ENCODE data around the gene SMAP1.

SMAP1 gene

GRCh38 chr6:70717038-70717801, 49.5 kb downstream of the SMAP1 start:
- Histone ChIP-seq H3K27me3 (ENCODE audit: insufficient read depth, insufficient read length) (no peaks in the 10 kb centered on the region), H3K36me3 (ENCODE audit: insufficient read depth, insufficient read length, low read length) (no peaks in the 10 kb centered on the region), H3K4me3 (ENCODE audit: insufficient read length, low read depth) (no peak overlapping the region), H3K9me3 (ENCODE audit: insufficient read depth, low read length) (peaks cover 11% of the 10 kb centered on the region), H3K9ac (ENCODE audit: insufficient read length, low read depth) (no peak overlapping the region), H3K4me1 (ENCODE audit: insufficient read depth, insufficient read length) (no peaks in the 10 kb centered on the region)
- no peak for TF ChIP-seq SUZ12 (IDR thresholded peaks at IDR 0.05; ENCODE audit: extremely low read depth, insufficient read depth, insufficient read length)
- TF ChIP-seq ZNF274 (IDR thresholded peaks at IDR 0.05; ENCODE audit: low read depth, low read length), result no peak
- TF ChIP-seq YY1 (IDR thresholded peaks at IDR 0.05; ENCODE audit: insufficient read depth, insufficient read length), result no peak
- DNase-seq (ENCODE audit: low read depth, low spot score), result no peak

DNA sequence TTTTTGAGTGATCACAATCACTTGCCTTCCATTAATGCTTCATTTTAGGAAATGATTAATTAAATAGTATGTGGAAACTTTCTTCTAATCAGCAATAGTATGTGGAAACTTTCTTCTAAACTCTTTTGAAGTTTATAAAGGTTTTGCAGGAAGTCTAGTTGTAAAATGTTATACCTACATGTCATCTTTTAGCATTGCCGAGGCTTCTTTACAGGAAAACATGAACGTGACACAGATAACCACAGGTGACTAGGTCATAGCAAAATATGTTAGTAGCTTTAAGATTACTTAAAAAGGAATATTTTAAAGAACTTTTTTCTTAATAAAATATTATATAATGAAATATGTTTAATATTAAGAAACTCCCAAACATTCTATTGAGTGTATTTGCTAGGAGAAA, 56.8 kb downstream of the SMAP1 start:
- Histone ChIP-seq H3K36me3 (ENCODE audit: insufficient read depth, insufficient read length, low read length) (no peaks in the 10 kb centered on the region), H3K4me1 (ENCODE audit: insufficient read depth, insufficient read length) (no peaks in the 10 kb centered on the region), H3K27me3 (ENCODE audit: insufficient read depth, insufficient read length) (no peaks in the 10 kb centered on the region), H3K9me3 (ENCODE audit: insufficient read depth, low read length) (no peaks in the 10 kb centered on the region), H3K9ac (ENCODE audit: insufficient read length, low read depth) (no peak overlapping the region), H3K4me3 (ENCODE audit: insufficient read length, low read depth) (no peak overlapping the region)
- TF ChIP-seq SUZ12 (IDR thresholded peaks at IDR 0.05; ENCODE audit: extremely low read depth, insufficient read depth, insufficient read length) (no peak), YY1 (IDR thresholded peaks at IDR 0.05; ENCODE audit: insufficient read depth, insufficient read length) (no peak), ZNF274 (IDR thresholded peaks at IDR 0.05; ENCODE audit: low read depth, low read length) (no peak)
- DNase-seq (ENCODE audit: low read depth, low spot score), result no peak

- TF ChIP-seq ZNF274 (IDR thresholded peaks at IDR 0.05; ENCODE audit: low read depth, low read length) (no peak), SUZ12 (IDR thresholded peaks at IDR 0.05; ENCODE audit: extremely low read depth, insufficient read depth, insufficient read length) (no peak), YY1 (IDR thresholded peaks at IDR 0.05; ENCODE audit: insufficient read depth, insufficient read length) (no peak)
- H3K4me3 ChIP-seq (ENCODE audit: insufficient read length, low read depth), result no peak overlapping the region
- no peak for DNase-seq (ENCODE audit: low read depth, low spot score)
- no peaks in the 10 kb centered on the region for H3K27me3 ChIP-seq (ENCODE audit: insufficient read depth, insufficient read length)
- H3K4me1 ChIP-seq (ENCODE audit: insufficient read depth, insufficient read length), result no peaks in the 10 kb centered on the region
- H3K9ac ChIP-seq (ENCODE audit: insufficient read length, low read depth), result no peak overlapping the region
- no peaks in the 10 kb centered on the region for H3K9me3 ChIP-seq (ENCODE audit: insufficient read depth, low read length)
- no peaks in the 10 kb centered on the region for H3K36me3 ChIP-seq (ENCODE audit: insufficient read depth, insufficient read length, low read length)
These were observed 58.2 kb downstream of the SMAP1 start for GRCh38 chr6:70725817-70726415.

DNA sequence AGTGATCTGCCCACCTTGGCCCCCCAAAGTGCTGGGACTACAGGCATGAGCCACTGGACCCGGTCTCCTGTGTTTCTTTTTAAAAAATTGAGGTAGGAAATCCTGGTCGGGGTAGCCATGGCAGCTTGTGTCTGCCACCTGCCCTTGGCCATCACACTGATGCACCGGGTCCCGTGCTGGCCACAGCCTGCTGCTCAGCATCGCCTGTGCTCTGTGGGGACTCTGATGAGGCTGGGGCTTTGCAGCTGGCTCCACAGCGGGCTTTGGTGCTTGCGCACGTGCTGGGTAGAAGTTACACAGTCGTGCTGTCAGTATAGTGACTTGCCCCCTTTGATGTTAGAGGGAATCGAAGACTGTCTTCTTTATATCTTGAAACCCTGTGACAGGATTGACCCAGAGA, 66.7 kb downstream of the SMAP1 start:
- TF ChIP-seq SUZ12 (IDR thresholded peaks at IDR 0.05; ENCODE audit: extremely low read depth, insufficient read depth, insufficient read length), result no peak
- TF ChIP-seq YY1 (IDR thresholded peaks at IDR 0.05; ENCODE audit: insufficient read depth, insufficient read length), result no peak
- TF ChIP-seq ZNF274 (IDR thresholded peaks at IDR 0.05; ENCODE audit: low read depth, low read length), result no peak
- H3K4me1 ChIP-seq (ENCODE audit: insufficient read depth, insufficient read length), result no peaks in the 10 kb centered on the region

DNA sequence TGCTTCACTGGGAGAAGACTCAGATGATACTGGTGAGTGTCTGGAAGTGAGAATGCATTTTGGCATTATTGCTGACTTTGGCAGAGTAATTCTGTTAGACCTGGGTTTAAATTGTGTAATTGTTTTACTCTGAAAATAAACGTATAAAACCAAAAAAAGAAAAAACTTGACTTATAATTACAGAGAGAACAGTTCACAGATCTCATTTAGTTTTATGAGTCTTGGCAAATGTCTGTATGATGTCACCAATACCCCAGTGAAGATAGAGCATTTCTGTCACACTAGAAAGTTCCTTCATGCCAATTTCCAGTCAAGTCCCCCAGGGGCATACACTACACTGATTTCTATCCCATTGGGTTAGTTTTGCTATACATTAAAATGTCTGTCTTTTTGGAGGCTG, 67.3 kb downstream of the SMAP1 start:
- H3K27me3 ChIP-seq (ENCODE audit: insufficient read depth, insufficient read length), result no peaks in the 10 kb centered on the region
- DNase-seq (ENCODE audit: low read depth, low spot score), result no peak
- H3K9ac ChIP-seq (ENCODE audit: insufficient read length, low read depth), result no peak overlapping the region
- H3K4me1 ChIP-seq (ENCODE audit: insufficient read depth, insufficient read length), result no peaks in the 10 kb centered on the region
- no peak overlapping the region for H3K4me3 ChIP-seq (ENCODE audit: insufficient read length, low read depth)
- H3K36me3 ChIP-seq (ENCODE audit: insufficient read depth, insufficient read length, low read length), result no peaks in the 10 kb centered on the region
- H3K9me3 ChIP-seq (ENCODE audit: insufficient read depth, low read length), result 0 out of 2 replicates have a peak, but pooled peaks cover 2% of the 10 kb centered on the region
- TF ChIP-seq ZNF274 (IDR thresholded peaks at IDR 0.05; ENCODE audit: low read depth, low read length) (no peak), YY1 (IDR thresholded peaks at IDR 0.05; ENCODE audit: insufficient read depth, insufficient read length) (no peak), SUZ12 (IDR thresholded peaks at IDR 0.05; ENCODE audit: extremely low read depth, insufficient read depth, insufficient read length) (no peak)

More for the DNA sequence above, 66.7 kb downstream of the SMAP1 start:
- Histone ChIP-seq H3K36me3 (ENCODE audit: insufficient read depth, insufficient read length, low read length) (no peaks in the 10 kb centered on the region), H3K9me3 (ENCODE audit: insufficient read depth, low read length) (no peaks in the 10 kb centered on the region), H3K4me3 (ENCODE audit: insufficient read length, low read depth) (no peak overlapping the region), H3K9ac (ENCODE audit: insufficient read length, low read depth) (no peak overlapping the region), H3K27me3 (ENCODE audit: insufficient read depth, insufficient read length) (no peaks in the 10 kb centered on the region)
- no peak for DNase-seq (ENCODE audit: low read depth, low spot score)

- DNase-seq (ENCODE audit: low read depth, low spot score), result no peak
- Histone ChIP-seq H3K27me3 (ENCODE audit: insufficient read depth, insufficient read length) (no peaks in the 10 kb centered on the region), H3K4me1 (ENCODE audit: insufficient read depth, insufficient read length) (no peaks in the 10 kb centered on the region), H3K4me3 (ENCODE audit: insufficient read length, low read depth) (no peak overlapping the region), H3K9me3 (ENCODE audit: insufficient read depth, low read length) (0 out of 2 replicates have a peak, but pooled peaks cover 7% of the 10 kb centered on the region), H3K9ac (ENCODE audit: insufficient read length, low read depth) (no peak overlapping the region), H3K36me3 (ENCODE audit: insufficient read depth, insufficient read length, low read length) (no peaks in the 10 kb centered on the region)
- TF ChIP-seq YY1 (IDR thresholded peaks at IDR 0.05; ENCODE audit: insufficient read depth, insufficient read length) (no peak), ZNF274 (IDR thresholded peaks at IDR 0.05; ENCODE audit: low read depth, low read length) (no peak), SUZ12 (IDR thresholded peaks at IDR 0.05; ENCODE audit: extremely low read depth, insufficient read depth, insufficient read length) (no peak)
These were observed 67.8 kb downstream of the SMAP1 start for GRCh38 chr6:70735513-70735912.

DNA sequence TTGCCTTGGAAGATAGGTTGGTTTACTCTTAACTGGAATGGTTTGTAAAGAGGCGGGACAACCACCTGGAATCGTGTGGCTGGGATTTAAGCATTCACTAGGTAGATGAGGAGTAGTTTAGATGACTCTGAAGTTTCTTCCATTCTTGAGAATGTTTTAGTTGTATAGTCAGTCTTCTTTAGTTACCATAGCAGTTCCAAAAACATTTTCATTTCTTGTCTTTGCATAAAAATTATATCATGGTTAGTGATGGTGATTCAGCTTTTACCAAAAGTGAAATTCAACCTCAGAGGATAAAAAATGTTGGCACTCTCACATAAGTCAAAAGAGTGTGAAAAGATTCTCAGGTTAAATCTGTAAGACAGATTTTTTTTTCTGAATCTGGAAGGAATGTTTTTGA, 70.3 kb downstream of the SMAP1 start:
- Histone ChIP-seq H3K9me3 (ENCODE audit: insufficient read depth, low read length) (peaks cover 25% of the 10 kb centered on the region; the same call in 1 of the 2 replicates), H3K4me3 (ENCODE audit: insufficient read length, low read depth) (no peak overlapping the region), H3K9ac (ENCODE audit: insufficient read length, low read depth) (no peak overlapping the region), H3K36me3 (ENCODE audit: insufficient read depth, insufficient read length, low read length) (no peaks in the 10 kb centered on the region), H3K27me3 (ENCODE audit: insufficient read depth, insufficient read length) (no peaks in the 10 kb centered on the region), H3K4me1 (ENCODE audit: insufficient read depth, insufficient read length) (no peaks in the 10 kb centered on the region)
- no peak for DNase-seq (ENCODE audit: low read depth, low spot score)
- no peak for TF ChIP-seq ZNF274 (IDR thresholded peaks at IDR 0.05; ENCODE audit: low read depth, low read length)
- TF ChIP-seq YY1 (IDR thresholded peaks at IDR 0.05; ENCODE audit: insufficient read depth, insufficient read length), result no peak
- no peak for TF ChIP-seq SUZ12 (IDR thresholded peaks at IDR 0.05; ENCODE audit: extremely low read depth, insufficient read depth, insufficient read length)
